Neural cell (in vitro differentiated cells): ENCODE data around the gene ADARB2. TPM values are rescaled to one million over a fixed set of nuclear protein-coding genes. Genes with fewer than 3 reads are reported as not detected.

Experiments used
- H2AFZ ChIP-seq: fragments of 200-600, 300-800 bp; sonication (generic), shearing (Covaris generic); 2 replicates; pipeline ENCODE4 v1.6.0; 2014; ENCODE audit warnings: low read depth, mild to moderate bottlenecking, antibody characterized with exemption, low read length, moderate library complexity
- H3F3A ChIP-seq: fragments of 200-600 bp; shearing (Covaris generic); 2 replicates; pipeline ENCODE4 v1.6.1; 2016; ENCODE audit warnings: mild to moderate bottlenecking, moderate library complexity, mixed read lengths, antibody characterized with exemption, low read length; ENCODE audit not compliant: insufficient read depth, poor library complexity, severe bottlenecking
- H3K27ac ChIP-seq: fragments of 200-600, 300-800 bp; sonication (generic), shearing (Covaris generic); 2 replicates; pipeline ENCODE4 v1.5.1; 2014; ENCODE audit warnings: mild to moderate bottlenecking, low read length, moderate library complexity
- H3K27me3 ChIP-seq: fragments of 300-800, 200-600 bp; sonication (generic), shearing (Covaris generic); 2 replicates; pipeline ENCODE4 v1.6.0; 2014; ENCODE audit warnings: mild to moderate bottlenecking, low read depth, low read length, moderate library complexity; ENCODE audit not compliant: insufficient read depth
- H3K36me3 ChIP-seq: fragments of 300-800, 200-600 bp; sonication (generic), shearing (Covaris generic); 2 replicates; pipeline ENCODE4 v1.5.1; 2014; ENCODE audit warnings: mild to moderate bottlenecking, antibody characterized with exemption, low read length, moderate library complexity; ENCODE audit not compliant: insufficient read depth
- H3K4me2 ChIP-seq: fragments of 300-800, 200-600 bp; sonication (generic), shearing (Covaris generic); 2 replicates; pipeline ENCODE4 v1.6.0; 2014; ENCODE audit warnings: mild to moderate bottlenecking, low read length
- H3K4me3 ChIP-seq: fragments of 300-800, 200-600 bp; sonication (generic), shearing (Covaris generic); 2 replicates; pipeline ENCODE4 v1.5.1; 2014; ENCODE audit warnings: mild to moderate bottlenecking, low read length, moderate library complexity
- H3K79me2 ChIP-seq: fragments of 200-600 bp; shearing (Covaris generic); replicated peaks from 2 replicates; pipeline ENCODE4 v1.6.0; 2014; ENCODE audit warnings: mild to moderate bottlenecking, low read length, moderate library complexity; ENCODE audit not compliant: insufficient read depth
- H3K9ac ChIP-seq: fragments of 300-800, 200-600 bp; sonication (generic), shearing (Covaris generic); 2 replicates; pipeline ENCODE4 v1.6.1; 2016; ENCODE audit warnings: mild to moderate bottlenecking, low read length, mixed read lengths
- H3K9me2 ChIP-seq: fragments of 200-600 bp; shearing (Covaris generic); 2 replicates; pipeline ENCODE4 v1.6.1; 2016; ENCODE audit warnings: mild to moderate bottlenecking, low read length, mixed read lengths; ENCODE audit not compliant: insufficient read depth
- H3K9me3 ChIP-seq: fragments of 200-600, 300-800 bp; sonication (generic), shearing (Covaris generic); 2 replicates; pipeline ENCODE4 v1.6.1; 2016; ENCODE audit warnings: mild to moderate bottlenecking, mixed run types, low read length, moderate library complexity, mixed read lengths
- H4K20me1 ChIP-seq: fragments of 200-600 bp; shearing (Covaris generic); 2 replicates; pipeline ENCODE4 v1.6.1; 2016; ENCODE audit warnings: mild to moderate bottlenecking, mixed run types; ENCODE audit not compliant: insufficient read depth
- CTCF ChIP-seq: fragments of 450-650 bp; IDR thresholded peaks from 2 replicates; pipeline ENCODE4 v1.5.1; 2014; ENCODE audit warnings: antibody characterized with exemption, mild to moderate bottlenecking, moderate library complexity; ENCODE audit not compliant: poor library complexity, severe bottlenecking
- EP300 ChIP-seq: fragments of 450-650 bp; conservative IDR thresholded peaks from 2 replicates; pipeline ENCODE4 v1.6.1; 2014; ENCODE audit warnings: antibody characterized with exemption, mild to moderate bottlenecking, moderate library complexity; ENCODE audit not compliant: poor library complexity, severe bottlenecking
- EZH2 ChIP-seq: fragments of 200-600, 300-800 bp; shearing (Covaris generic), sonication (generic); IDR thresholded peaks from 2 replicates; pipeline ENCODE4 v1.6.1; 2014; ENCODE audit warnings: antibody characterized with exemption, low read length, borderline replicate concordance, mild to moderate bottlenecking; ENCODE audit not compliant: insufficient read depth, poor library complexity, severe bottlenecking
- MXI1 ChIP-seq: fragments of 450-650 bp; conservative IDR thresholded peaks from 2 replicates; pipeline ENCODE4 v1.6.1; 2014; ENCODE audit warnings: antibody characterized with exemption, mild to moderate bottlenecking; ENCODE audit not compliant: poor library complexity, severe bottlenecking
- POLR2AphosphoS5 ChIP-seq: IDR thresholded peaks from 2 replicates; pipeline ENCODE4 v1.6.1; 2012
- RAD21 ChIP-seq: fragments of 450-650 bp; conservative IDR thresholded peaks from 2 replicates; pipeline ENCODE4 v1.6.1; 2014; ENCODE audit warnings: antibody characterized with exemption, mild to moderate bottlenecking, moderate library complexity
- REST ChIP-seq: IDR thresholded peaks from 2 replicates; pipeline ENCODE4 v1.6.1; 2012; ENCODE audit warnings: borderline replicate concordance
- SMC3 ChIP-seq: fragments of 450-650 bp; conservative IDR thresholded peaks from 2 replicates; pipeline ENCODE4 v1.6.1; 2014; ENCODE audit warnings: antibody characterized with exemption, mild to moderate bottlenecking, moderate library complexity; ENCODE audit not compliant: poor library complexity
- TAF1 ChIP-seq: IDR thresholded peaks from 2 replicates; pipeline ENCODE4 v1.6.1; 2012; ENCODE audit warnings: low read depth
- polyA plus RNA-seq: library from polyadenylated mRNA; depleted of rRNA; stranded (reverse); fragments of >200 nt; gene quantifications from 2 replicates; pipeline ENCODE4 v1.2.3, GENCODE V29; 2014

ADARB2 gene
- polyA plus RNA-seq, 1 donor from 2014 or later, result 3.6 TPM

GRCh38 chr10:1394155-1394912, 343.0 kb downstream of the ADARB2 start:
- Histone ChIP-seq H3K27me3 (no peaks in the 10 kb centered on the region), H2AFZ (no peak overlapping the region)

GRCh38 chr10:1393481-1393880, 343.8 kb downstream of the ADARB2 start:
- no peaks in the 10 kb centered on the region for H3K9me3 ChIP-seq
- H3K27me3 ChIP-seq, result no peaks in the 10 kb centered on the region
- no peaks in the 10 kb centered on the region for H3F3A ChIP-seq
- H3K9me2 ChIP-seq, result no peaks in the 10 kb centered on the region
- H3K27ac ChIP-seq, result no peak overlapping the region
- TF ChIP-seq SMC3 (no peak), MXI1 (no peak), EZH2 (no peak), POLR2AphosphoS5 (no peak), EP300 (no peak), CTCF (no peak), TAF1 (no peak), REST (no peak), RAD21 (no peak)
- H3K9ac ChIP-seq, result no peak overlapping the region
- H4K20me1 ChIP-seq, result no peaks in the 10 kb centered on the region
- H3K4me2 ChIP-seq, result no peak overlapping the region
- H2AFZ ChIP-seq, result no peak overlapping the region
- no peaks in the 10 kb centered on the region for H3K36me3 ChIP-seq
- no peaks in the 10 kb centered on the region for H3K79me2 ChIP-seq
- no peak overlapping the region for H3K4me3 ChIP-seq

More at GRCh38 chr10:1394155-1394912, 343.0 kb downstream of the ADARB2 start:
- Histone ChIP-seq H3K9me3 (no peaks in the 10 kb centered on the region), H3K4me3 (no peak overlapping the region), H3K4me2 (no peak overlapping the region), H3K36me3 (no peaks in the 10 kb centered on the region), H3K79me2 (no peaks in the 10 kb centered on the region), H3K9ac (no peak overlapping the region), H3F3A (no peaks in the 10 kb centered on the region), H3K27ac (no peak overlapping the region), H4K20me1 (no peaks in the 10 kb centered on the region), H3K9me2 (no peaks in the 10 kb centered on the region)
- no peak for TF ChIP-seq EZH2
- TF ChIP-seq TAF1, result no peak
